C4-2B (cell line): ENCODE measurements around the gene HEATR9.

Experiments used
- H3K27ac ChIP-seq: fragments of 450-650 bp; 2 replicates; pipeline ENCODE4 v1.5.1; 2017
- ZFX ChIP-seq: fragments of 450-650 bp; IDR thresholded peaks from 2 replicates; pipeline ENCODE4 v1.6.1; 2017
- TF ChIP-seq, protein P1 (sequence below): fragments of 450-650 bp; conservative IDR thresholded peaks from 2 replicates; pipeline ENCODE4 v1.5.1; 2017; ENCODE audit warnings: mild to moderate bottlenecking

Gene HEATR9

DNA sequence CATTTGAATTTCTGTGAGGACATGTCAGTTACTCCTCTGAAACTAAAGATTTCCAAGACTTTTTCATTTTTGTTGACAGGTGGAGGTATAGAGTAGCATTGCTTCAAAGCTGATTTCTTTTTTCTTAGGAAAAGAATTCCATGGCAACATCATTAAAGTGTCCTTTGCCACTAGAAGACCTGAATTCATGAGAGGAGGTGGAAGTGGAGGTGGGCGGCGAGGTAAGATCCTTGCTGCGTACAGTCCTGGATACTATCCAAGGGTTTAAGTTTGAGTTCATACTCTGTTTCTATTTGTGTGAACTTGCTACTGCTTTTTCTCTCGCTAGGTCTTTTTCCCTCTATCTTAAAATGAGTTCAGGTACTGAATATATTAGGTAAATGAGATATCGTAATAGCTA is 26.5 kb downstream of the HEATR9 start:
- no peak overlapping the region for H3K27ac ChIP-seq
- TF ChIP-seq, protein P1, sequence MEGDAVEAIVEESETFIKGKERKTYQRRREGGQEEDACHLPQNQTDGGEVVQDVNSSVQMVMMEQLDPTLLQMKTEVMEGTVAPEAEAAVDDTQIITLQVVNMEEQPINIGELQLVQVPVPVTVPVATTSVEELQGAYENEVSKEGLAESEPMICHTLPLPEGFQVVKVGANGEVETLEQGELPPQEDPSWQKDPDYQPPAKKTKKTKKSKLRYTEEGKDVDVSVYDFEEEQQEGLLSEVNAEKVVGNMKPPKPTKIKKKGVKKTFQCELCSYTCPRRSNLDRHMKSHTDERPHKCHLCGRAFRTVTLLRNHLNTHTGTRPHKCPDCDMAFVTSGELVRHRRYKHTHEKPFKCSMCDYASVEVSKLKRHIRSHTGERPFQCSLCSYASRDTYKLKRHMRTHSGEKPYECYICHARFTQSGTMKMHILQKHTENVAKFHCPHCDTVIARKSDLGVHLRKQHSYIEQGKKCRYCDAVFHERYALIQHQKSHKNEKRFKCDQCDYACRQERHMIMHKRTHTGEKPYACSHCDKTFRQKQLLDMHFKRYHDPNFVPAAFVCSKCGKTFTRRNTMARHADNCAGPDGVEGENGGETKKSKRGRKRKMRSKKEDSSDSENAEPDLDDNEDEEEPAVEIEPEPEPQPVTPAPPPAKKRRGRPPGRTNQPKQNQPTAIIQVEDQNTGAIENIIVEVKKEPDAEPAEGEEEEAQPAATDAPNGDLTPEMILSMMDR, result no peak
- TF ChIP-seq ZFX, result no peak

DNA sequence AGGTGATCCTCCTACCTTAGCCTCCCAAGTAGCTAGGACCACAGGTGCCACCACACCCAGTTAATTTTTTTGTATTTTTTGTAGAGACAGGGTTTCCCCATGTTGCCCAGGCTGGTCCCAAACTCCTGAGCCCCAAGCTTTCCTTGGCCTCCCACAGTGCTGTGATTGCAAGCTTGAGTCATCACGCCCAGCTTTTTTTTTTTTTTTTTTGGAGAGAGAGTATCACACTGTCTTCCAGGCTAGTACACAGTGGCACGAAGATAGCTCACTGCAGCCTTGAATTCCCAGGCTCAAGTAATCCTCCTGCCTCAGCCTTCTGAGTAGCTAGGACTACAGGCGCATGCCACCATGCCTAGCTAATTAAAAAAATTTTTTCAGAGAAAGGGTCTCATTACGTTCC is 27.2 kb downstream of the HEATR9 start:
- TF ChIP-seq, protein P1, result no peak
- no peak for TF ChIP-seq ZFX
- H3K27ac ChIP-seq, result no peak overlapping the region

DNA sequence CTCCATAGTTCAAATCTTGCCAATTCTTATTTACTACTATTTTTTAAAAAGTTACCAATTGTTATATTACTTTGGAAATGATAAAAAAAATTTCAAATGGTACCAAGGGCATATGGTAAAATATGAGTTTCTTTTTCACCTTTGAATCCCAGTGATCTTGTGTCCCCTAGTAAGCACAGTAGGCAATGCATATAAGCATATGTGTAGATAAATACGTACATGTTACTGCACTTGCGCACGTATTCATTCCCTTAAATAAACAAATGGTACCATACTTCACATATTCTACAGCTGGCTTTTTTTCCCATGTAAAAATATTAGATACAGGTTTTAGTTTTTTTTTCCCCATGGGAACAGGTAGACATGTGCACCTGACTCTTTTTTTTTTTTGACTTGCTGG is 27.6 kb downstream of the HEATR9 start:
- no peak for TF ChIP-seq ZFX
- TF ChIP-seq, protein P1, result no peak
- no peak overlapping the region for H3K27ac ChIP-seq

DNA sequence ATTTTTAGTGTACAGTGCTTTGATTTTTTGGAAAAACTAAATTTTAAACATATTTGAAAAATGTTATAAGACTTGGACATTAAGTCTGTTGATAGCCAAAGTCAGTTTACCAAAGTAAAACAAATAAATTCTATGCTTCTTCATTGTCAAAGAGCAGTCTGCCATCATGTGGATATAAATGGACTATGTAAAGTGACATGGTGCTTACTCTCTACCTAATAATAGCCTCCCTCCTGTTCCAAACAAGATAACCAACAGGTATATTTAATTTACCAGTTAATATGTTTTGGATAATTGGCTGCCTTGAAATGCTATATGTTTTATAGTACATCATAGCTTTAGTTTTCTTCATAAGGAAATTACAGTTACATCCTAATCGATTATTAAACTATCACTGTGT is 43.5 kb downstream of the HEATR9 start:
- TF ChIP-seq, protein P1, result no peak
- no peak for TF ChIP-seq ZFX
- H3K27ac ChIP-seq, result no peak overlapping the region

DNA sequence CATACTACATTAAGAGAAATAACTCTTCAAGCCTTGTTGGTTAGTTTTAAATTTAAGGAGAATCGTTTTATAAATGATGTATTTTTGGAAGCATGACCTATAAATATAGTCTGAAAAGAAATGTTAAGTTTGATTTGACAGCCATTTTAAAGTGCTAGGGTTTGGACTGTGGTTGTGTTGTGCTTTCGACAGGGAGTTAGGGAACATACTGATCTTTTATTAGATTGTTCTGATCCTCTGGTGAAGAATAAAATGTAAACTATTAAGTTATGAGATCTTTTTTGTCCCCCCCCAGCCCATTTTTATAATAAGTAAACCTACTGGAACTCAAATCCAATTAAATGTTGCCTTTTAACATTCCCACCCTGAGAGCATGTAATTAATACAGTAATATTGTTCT is 47.4 kb downstream of the HEATR9 start:
- no peak overlapping the region for H3K27ac ChIP-seq
- TF ChIP-seq, protein P1, result no peak
- TF ChIP-seq ZFX, result no peak

DNA sequence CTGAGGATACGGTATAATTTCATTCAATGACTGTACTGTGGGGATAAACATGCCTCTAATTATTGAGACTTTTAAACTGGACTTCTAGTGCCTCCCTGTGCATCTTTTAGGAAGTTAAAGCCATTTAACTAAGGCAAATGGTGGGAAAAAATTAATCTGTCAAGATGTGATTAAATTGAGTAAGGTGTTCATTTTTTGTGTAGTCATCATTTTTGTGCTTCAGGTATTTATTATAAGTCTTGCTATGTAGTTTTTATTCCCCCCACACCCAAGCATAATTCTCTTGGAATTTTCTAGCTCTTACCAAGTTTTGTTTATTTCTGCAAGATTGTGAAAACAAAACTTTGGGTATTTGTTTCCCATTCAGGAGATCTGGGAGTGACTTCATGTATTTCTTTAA is 49.2 kb downstream of the HEATR9 start:
- TF ChIP-seq, protein P1, result no peak
- TF ChIP-seq ZFX, result no peak
- H3K27ac ChIP-seq, result no peak overlapping the region

DNA sequence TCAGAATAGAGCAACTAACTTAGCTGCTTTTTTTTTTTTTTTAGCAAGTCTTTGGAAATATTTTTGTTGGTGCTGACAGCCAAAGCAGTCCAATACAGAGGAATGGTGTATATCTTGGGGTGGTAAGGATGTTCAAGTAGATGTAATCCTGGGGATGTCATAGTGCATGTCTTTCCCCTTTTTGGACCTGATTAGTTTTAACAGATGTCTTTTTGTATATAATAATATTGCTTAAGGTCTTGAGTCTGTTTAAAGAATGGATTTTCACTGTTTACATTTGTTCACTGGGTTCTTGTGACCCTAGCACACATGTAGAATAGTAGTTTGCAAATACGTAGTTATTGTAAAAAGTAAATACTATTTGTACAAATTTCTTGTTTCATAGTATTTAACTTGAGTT is 51.5 kb downstream of the HEATR9 start:
- no peak for TF ChIP-seq ZFX
- TF ChIP-seq, protein P1, result no peak
- H3K27ac ChIP-seq, result no peak overlapping the region
